NCI-H446 (cell line): Measurements from ENCODE around the gene MAD1L1.
"Not testable (repeated sequence)": the region's sequence is repeated elsewhere in the genome, so short reads cannot be mapped to it uniquely, and the experiment has no call there.

ENCODE experiments used
- DNase-seq, 2 experiments: peaks; one replicate each; lab custom pipeline; 2025; lab: John Stamatoyannopoulos, UW

Gene MAD1L1

GRCh38 chr7:2232766-2233520, at the start of gene MAD1L1:
Gene MAD1L1, minus strand, starts transcription at chr7:2232945. Its CDS starts 2,812 bp downstream, at chr7:2230133.
- DNase-seq, result peak; percentile 65 to 91

GRCh38 chr7:2282185-2282751, 49.5 kb upstream of the MAD1L1 start:
- no peak for DNase-seq

- DNase-seq, result peak; percentile 18 to 80
Observed at GRCh38 chr7:2281541-2281940, 48.8 kb upstream of the MAD1L1 start.

DNA sequence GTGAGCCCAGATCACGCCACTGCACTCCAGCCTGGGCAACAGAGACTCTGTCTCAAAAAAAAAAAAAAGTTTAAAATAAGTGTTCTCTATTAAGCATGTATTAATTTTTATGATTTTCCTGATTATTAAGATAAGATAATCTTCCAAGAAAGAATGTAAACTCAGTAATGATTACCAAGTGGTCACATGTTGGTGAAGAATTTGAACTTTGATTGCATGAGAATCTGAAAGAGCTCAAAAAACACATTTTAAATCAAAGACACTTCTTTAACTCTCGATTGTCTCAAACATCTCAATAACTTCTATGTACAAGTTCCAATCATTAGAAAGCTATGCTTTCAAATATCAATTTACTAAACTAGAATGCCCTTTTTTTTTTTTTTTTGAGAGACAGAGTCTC, 47.7 kb upstream of the MAD1L1 start:
- no peak for DNase-seq

- peak in 1 of 2 experiments; percentile 62 for DNase-seq
Observed at GRCh38 chr7:2279896-2280295, 47.2 kb upstream of the MAD1L1 start.

DNA sequence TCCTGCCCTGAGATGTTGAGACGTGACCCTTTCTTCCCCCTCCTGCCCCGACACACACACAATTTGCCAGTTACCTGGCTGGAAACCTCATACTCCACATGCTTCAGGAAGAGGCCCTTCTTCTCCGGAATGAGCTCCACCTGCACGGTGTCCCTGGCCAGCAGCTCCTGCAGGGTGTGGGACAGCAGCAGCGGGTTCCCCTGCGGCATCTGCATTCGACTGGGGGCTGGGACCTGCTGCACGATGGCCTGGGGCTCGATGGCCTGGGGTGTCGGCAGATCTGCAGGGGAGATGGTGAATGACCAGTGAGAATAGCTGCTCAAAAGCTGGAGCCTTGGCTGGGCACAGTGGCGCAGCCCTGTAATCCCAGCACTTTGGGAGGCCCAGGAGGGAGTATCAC, 45.3 kb upstream of the MAD1L1 start:
- no peak for DNase-seq

GRCh38 chr7:2276107-2276506, 43.4 kb upstream of the MAD1L1 start:
- DNase-seq, result no peak

DNA sequence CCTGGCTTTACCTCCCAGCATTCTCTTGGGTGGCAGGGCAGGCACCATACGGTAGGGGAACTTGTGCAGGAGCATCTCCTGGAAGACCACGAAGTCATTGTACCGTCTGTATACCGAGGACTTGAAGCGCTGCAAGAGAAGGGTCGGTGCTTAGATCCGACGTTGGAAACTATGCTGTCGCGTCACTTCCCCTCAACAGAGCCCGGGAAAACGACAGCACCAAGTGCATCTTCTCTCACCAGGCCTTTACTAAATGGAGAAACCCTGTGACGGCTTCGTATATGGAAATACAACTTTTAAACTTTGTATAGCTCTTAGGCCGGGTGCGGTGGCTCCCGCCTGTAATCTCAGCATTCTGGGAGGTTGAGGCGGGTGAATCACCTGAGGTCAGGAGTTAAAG, 42.4 kb upstream of the MAD1L1 start:
- DNase-seq, result no peak

- no peak for DNase-seq
Observed at GRCh38 chr7:2274666-2275065, 41.9 kb upstream of the MAD1L1 start.

GRCh38 chr7:2273866-2274265, 41.1 kb upstream of the MAD1L1 start:
- DNase-seq, result no peak

- no peak for DNase-seq
Observed at GRCh38 chr7:2272031-2272430, 39.3 kb upstream of the MAD1L1 start.

- no peak for DNase-seq
Observed at GRCh38 chr7:2271273-2272026, 38.7 kb upstream of the MAD1L1 start.

DNA sequence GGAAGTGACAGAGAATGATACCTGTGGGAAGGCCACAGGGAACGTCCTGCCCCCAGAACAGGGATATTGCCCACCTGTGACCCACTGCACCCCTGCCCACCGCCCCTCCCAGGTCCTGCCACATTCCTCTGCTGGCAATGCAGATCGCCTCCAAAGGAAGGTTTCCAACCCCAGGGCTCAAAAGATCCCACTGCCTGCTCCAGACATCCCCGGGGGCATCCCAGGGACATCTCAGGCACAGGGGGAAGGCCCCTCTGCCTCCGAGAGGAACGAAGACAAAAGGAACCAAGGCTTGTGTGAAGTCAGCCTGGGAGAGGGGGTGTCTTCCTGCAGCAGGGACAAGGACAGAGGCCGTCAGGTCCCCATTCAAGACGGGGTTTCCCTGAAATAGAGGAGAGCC, 37.8 kb upstream of the MAD1L1 start:
- DNase-seq, result no peak

GRCh38 chr7:2269991-2270460, 37.3 kb upstream of the MAD1L1 start:
- DNase-seq, result no peak

DNA sequence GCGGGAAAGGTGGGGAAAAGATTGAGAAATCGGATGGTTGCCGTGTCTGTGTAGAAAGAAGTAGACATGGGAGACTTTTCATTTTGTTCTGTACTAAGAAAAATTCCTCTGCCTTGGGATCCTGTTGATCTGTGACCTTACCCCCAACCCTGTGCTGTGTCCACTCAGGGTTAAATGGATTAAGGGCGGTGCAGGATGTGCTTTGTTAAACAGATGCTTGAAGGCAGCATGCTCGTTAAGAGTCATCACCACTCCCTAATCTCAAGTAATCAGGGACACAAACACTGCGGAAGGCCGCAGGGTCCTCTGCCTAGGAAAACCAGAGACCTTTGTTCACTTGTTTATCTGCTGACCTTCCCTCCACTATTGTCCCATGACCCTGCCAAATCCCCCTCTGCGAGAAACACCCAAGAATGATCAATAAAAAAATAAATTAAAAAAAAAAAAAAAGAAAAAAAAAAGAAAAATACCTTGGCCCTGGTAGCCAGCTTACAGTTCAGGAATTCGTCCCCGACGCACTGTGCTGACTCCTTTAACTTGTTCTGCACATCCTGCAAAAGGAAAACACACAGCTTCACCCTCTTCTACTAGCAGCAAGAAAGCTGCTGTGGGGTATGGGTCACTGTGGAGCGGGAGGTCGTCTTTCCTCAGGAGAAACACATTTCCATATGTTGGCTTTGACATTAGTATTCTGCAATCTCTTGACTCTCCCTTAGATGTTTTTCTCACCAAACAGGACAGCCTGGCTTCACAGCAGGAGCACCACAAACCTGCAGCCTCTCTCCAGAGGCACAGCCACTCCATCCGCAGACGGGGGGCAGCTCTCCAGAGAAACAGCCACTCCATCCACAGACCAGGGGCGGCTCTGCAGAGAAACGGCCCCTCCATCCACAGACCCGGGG, 36.6 kb upstream of the MAD1L1 start:
- DNase-seq, result not testable (repeated sequence)

- peak in 1 of 2 experiments; percentile 13 for DNase-seq
Observed at GRCh38 chr7:2266911-2267310, 34.2 kb upstream of the MAD1L1 start.

DNA sequence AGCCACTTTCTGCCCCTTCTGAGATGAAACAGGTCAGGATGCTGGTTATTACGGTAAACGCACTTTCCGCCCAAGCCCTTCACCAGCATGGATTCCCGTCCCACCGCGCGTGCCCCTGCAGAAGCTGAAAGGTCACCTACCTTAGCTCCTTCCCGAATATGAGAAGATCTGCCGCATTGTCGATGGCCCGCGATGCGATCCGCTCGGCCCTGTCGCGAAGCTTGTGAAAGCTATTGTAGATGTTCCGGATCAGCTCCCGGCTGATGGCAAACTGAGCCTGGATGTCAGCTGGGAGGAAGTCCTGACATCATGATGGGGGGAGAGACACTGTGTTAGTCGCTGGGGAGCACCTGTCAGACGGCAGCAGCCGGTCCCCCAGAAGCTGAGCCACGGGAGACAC, 31.4 kb upstream of the MAD1L1 start:
- no peak for DNase-seq

GRCh38 chr7:2263176-2263575, 30.4 kb upstream of the MAD1L1 start:
- no peak for DNase-seq

DNA sequence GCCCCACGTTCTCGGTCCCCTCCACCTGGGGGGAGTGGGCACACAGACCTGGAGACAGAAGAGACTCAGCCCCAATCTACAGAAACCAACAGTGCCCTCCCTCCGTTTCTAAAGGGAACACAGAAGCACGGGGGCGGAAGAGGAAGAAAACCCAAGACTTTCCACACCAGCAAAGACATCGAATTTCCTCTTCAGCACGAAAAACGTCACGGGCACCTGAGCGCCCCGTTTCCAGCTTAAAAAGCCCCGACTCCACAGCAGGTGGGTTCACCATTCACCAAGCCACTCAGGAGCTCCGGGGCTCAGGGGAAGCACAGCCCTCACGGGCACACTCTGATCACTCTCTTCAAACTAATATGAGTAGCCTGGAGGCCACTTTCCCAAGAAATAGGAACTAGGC, 28.9 kb upstream of the MAD1L1 start:
- DNase-seq, result no peak

DNA sequence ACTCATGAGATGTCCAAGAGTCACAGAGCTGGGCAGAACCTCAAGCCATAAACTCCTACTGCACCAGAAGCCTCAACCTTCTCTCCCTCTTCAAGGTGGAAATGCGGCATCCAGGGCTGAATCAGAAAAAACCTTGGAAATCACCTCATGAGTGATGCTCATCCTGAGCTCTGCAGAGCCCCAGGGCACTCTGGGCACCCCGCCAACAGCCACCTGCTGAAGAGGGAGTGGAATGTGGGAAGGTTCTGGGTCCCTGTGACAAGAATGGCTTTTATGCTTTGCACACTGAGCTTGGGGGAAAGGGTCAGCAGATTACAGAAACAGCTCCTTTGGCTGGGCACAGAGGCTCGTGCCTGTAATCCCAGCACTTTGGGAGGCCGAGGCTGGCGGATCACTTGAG, 28.1 kb upstream of the MAD1L1 start:
- DNase-seq, result peak in 1 of 2 experiments; percentile 15

DNA sequence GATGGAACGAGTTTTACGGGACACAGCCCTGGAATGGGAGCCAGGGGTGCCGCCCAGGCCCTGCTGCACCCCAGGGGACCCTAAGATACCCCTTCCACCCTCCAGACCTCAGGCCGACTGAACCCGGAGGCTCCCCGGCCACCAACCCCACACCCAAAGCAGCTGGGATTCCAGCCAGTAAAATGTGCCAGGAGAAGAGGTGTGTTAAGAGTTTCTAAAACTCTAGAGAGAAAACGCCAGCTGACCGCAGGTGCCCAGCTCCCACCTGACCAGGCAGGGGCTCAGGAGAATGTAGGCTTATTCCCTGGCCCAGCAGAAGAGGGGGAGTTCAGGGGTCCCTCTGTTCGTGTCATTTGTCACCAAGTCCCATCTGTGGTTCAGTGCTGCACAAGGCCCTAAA, 26.7 kb upstream of the MAD1L1 start:
- DNase-seq, result no peak
